ENCODE measurements around the gene HPF1. TPM values are rescaled to one million over a fixed set of nuclear protein-coding genes. Genes with fewer than 3 reads are reported as not detected.

Gene HPF1
- total RNA-seq, 1 experiment from 2014 or later: 34.3 TPM

DNA sequence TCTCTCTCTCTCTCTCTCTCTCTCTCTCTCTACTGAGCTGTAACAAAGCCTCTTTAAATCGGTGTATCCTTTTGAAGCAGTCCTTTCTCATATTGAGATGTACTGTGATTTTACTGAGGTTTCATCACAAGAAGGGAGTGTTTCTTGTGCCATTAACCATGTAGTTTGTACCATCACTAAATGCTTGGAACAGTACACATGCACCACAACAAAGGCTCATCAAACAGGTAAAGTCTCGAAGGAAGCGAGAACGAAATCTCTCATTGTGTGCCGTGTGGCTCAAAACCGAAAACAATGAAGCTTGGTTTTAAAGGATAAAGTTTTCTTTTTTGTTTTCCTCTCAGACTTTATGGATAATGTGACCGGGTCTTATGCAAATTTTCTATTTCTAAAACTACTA lies 37.2 kb downstream of the HPF1 start (continued):
- TF ChIP-seq, protein P1, sequence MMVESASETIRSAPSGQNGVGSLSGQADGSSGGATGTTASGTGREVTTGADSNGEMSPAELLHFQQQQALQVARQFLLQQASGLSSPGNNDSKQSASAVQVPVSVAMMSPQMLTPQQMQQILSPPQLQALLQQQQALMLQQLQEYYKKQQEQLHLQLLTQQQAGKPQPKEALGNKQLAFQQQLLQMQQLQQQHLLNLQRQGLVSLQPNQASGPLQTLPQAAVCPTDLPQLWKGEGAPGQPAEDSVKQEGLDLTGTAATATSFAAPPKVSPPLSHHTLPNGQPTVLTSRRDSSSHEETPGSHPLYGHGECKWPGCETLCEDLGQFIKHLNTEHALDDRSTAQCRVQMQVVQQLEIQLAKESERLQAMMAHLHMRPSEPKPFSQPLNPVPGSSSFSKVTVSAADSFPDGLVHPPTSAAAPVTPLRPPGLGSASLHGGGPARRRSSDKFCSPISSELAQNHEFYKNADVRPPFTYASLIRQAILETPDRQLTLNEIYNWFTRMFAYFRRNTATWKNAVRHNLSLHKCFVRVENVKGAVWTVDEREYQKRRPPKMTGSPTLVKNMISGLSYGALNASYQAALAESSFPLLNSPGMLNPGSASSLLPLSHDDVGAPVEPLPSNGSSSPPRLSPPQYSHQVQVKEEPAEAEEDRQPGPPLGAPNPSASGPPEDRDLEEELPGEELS (CRISPR knock-in tag; IDR thresholded peaks at IDR 0.05): no peak
- TF ChIP-seq, protein P2, sequence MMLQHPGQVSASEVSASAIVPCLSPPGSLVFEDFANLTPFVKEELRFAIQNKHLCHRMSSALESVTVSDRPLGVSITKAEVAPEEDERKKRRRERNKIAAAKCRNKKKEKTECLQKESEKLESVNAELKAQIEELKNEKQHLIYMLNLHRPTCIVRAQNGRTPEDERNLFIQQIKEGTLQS (CRISPR knock-in tag; conservative IDR thresholded peaks at IDR 0.05): no peak
- TF ChIP-seq TEAD4 (CRISPR knock-in tag; IDR thresholded peaks at IDR 0.05) (no peak), ZNF263 (CRISPR knock-in tag; IDR thresholded peaks at IDR 0.05; ENCODE audit: low read depth) (no peak)
- TF ChIP-seq, protein P3, sequence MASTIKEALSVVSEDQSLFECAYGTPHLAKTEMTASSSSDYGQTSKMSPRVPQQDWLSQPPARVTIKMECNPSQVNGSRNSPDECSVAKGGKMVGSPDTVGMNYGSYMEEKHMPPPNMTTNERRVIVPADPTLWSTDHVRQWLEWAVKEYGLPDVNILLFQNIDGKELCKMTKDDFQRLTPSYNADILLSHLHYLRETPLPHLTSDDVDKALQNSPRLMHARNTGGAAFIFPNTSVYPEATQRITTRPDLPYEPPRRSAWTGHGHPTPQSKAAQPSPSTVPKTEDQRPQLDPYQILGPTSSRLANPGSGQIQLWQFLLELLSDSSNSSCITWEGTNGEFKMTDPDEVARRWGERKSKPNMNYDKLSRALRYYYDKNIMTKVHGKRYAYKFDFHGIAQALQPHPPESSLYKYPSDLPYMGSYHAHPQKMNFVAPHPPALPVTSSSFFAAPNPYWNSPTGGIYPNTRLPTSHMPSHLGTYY (CRISPR knock-in tag; IDR thresholded peaks at IDR 0.05): no peak
- TF ChIP-seq, protein P4, sequence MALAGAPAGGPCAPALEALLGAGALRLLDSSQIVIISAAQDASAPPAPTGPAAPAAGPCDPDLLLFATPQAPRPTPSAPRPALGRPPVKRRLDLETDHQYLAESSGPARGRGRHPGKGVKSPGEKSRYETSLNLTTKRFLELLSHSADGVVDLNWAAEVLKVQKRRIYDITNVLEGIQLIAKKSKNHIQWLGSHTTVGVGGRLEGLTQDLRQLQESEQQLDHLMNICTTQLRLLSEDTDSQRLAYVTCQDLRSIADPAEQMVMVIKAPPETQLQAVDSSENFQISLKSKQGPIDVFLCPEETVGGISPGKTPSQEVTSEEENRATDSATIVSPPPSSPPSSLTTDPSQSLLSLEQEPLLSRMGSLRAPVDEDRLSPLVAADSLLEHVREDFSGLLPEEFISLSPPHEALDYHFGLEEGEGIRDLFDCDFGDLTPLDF (CRISPR knock-in tag; IDR thresholded peaks at IDR 0.05): no peak

- peaks cover 4% of the 10 kb centered on the region; the same call in 1 of the 2 replicates for H3K36me3 Mint-ChIP-seq
- no peak for ATAC-seq
- H3K27ac Mint-ChIP-seq: no peak overlapping the region
- H3K4me1 Mint-ChIP-seq: no peaks in the 10 kb centered on the region
- TF ChIP-seq HMGA2 (CRISPR knock-in tag; IDR thresholded peaks at IDR 0.05) (no peak), ZNF416 (CRISPR knock-in tag; IDR thresholded peaks at IDR 0.05) (no peak)
- TF ChIP-seq, protein P5, sequence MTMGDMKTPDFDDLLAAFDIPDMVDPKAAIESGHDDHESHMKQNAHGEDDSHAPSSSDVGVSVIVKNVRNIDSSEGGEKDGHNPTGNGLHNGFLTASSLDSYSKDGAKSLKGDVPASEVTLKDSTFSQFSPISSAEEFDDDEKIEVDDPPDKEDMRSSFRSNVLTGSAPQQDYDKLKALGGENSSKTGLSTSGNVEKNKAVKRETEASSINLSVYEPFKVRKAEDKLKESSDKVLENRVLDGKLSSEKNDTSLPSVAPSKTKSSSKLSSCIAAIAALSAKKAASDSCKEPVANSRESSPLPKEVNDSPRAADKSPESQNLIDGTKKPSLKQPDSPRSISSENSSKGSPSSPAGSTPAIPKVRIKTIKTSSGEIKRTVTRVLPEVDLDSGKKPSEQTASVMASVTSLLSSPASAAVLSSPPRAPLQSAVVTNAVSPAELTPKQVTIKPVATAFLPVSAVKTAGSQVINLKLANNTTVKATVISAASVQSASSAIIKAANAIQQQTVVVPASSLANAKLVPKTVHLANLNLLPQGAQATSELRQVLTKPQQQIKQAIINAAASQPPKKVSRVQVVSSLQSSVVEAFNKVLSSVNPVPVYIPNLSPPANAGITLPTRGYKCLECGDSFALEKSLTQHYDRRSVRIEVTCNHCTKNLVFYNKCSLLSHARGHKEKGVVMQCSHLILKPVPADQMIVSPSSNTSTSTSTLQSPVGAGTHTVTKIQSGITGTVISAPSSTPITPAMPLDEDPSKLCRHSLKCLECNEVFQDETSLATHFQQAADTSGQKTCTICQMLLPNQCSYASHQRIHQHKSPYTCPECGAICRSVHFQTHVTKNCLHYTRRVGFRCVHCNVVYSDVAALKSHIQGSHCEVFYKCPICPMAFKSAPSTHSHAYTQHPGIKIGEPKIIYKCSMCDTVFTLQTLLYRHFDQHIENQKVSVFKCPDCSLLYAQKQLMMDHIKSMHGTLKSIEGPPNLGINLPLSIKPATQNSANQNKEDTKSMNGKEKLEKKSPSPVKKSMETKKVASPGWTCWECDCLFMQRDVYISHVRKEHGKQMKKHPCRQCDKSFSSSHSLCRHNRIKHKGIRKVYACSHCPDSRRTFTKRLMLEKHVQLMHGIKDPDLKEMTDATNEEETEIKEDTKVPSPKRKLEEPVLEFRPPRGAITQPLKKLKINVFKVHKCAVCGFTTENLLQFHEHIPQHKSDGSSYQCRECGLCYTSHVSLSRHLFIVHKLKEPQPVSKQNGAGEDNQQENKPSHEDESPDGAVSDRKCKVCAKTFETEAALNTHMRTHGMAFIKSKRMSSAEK (CRISPR knock-in tag; IDR thresholded peaks at IDR 0.05; ENCODE audit: borderline replicate concordance): no peak
- ChIA-PET POLR2A (interaction anchor here (0.6 kb wide), 2 partner anchors 24 to 810 kb away, joined by 3 read pairs; no protein-coding TSS in a partner anchor), CTCF (no interaction called here)
- no peaks in the 10 kb centered on the region for H3K9me3 Mint-ChIP-seq
- DNase-seq (ENCODE audit: low spot score): no peak
- no peak overlapping the region for H3K4me3 Mint-ChIP-seq
- no peaks in the 10 kb centered on the region for H3K27me3 Mint-ChIP-seq (ENCODE audit: low read depth)
Observed at GRCh38 chr4:169716677-169717076, 41.1 kb downstream of the HPF1 start.

GRCh38 chr4:169715826-169716225 lies 41.9 kb downstream of the HPF1 start:
- POLR2A ChIA-PET: no interaction called here
- ATAC-seq (no peak), DNase-seq (ENCODE audit: low spot score) (no peak)
- H3K27ac Mint-ChIP-seq: no peak overlapping the region
- no peaks in the 10 kb centered on the region for H3K27me3 Mint-ChIP-seq (ENCODE audit: low read depth)
- H3K36me3 Mint-ChIP-seq: peaks cover 4% of the 10 kb centered on the region; the same call in 1 of the 2 replicates
- CTCF ChIA-PET: no interaction called here
- H3K4me1 Mint-ChIP-seq: no peaks in the 10 kb centered on the region
- H3K9me3 Mint-ChIP-seq: no peaks in the 10 kb centered on the region
- no peak overlapping the region for H3K4me3 Mint-ChIP-seq
- TF ChIP-seq ZNF138 (CRISPR knock-in tag; conservative IDR thresholded peaks at IDR 0.05) (no peak), RELA (CRISPR knock-in tag; IDR thresholded peaks at IDR 0.05; ENCODE audit: borderline replicate concordance) (no peak), NR2C2 (CRISPR knock-in tag; IDR thresholded peaks at IDR 0.05) (no peak), ETV6 (CRISPR knock-in tag; IDR thresholded peaks at IDR 0.05) (no peak), SP1 (CRISPR knock-in tag; conservative IDR thresholded peaks at IDR 0.05) (no peak), IRF2 (CRISPR knock-in tag; IDR thresholded peaks at IDR 0.05; ENCODE audit: borderline replicate concordance, low read depth) (no peak)
- TF ChIP-seq, protein P4 (CRISPR knock-in tag; IDR thresholded peaks at IDR 0.05): no peak
- TF ChIP-seq, protein P6, sequence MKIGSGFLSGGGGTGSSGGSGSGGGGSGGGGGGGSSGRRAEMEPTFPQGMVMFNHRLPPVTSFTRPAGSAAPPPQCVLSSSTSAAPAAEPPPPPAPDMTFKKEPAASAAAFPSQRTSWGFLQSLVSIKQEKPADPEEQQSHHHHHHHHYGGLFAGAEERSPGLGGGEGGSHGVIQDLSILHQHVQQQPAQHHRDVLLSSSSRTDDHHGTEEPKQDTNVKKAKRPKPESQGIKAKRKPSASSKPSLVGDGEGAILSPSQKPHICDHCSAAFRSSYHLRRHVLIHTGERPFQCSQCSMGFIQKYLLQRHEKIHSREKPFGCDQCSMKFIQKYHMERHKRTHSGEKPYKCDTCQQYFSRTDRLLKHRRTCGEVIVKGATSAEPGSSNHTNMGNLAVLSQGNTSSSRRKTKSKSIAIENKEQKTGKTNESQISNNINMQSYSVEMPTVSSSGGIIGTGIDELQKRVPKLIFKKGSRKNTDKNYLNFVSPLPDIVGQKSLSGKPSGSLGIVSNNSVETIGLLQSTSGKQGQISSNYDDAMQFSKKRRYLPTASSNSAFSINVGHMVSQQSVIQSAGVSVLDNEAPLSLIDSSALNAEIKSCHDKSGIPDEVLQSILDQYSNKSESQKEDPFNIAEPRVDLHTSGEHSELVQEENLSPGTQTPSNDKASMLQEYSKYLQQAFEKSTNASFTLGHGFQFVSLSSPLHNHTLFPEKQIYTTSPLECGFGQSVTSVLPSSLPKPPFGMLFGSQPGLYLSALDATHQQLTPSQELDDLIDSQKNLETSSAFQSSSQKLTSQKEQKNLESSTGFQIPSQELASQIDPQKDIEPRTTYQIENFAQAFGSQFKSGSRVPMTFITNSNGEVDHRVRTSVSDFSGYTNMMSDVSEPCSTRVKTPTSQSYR (CRISPR knock-in tag; IDR thresholded peaks at IDR 0.05): no peak
